Lower leg skin (tissue), 3 donors: ENCODE data around the gene THOP1.

ENCODE experiments used
- CTCF ChIP-seq, 3 donors: fragments of 450-650 bp; IDR thresholded peaks; one replicate each; pipeline ENCODE4 v1.5.1; 2016; ENCODE audit warnings: antibody characterized with exemption in 3 of 3, mild to moderate bottlenecking in 3 of 3, moderate library complexity in 2 of 3
- POLR2A ChIP-seq, 2 donors: fragments of 450-650 bp; IDR thresholded peaks; one replicate each; pipeline ENCODE4 v1.6.1; 2016 to 2017; ENCODE audit warnings: antibody characterized with exemption in 2 of 2, mild to moderate bottlenecking in 1 of 2, moderate library complexity in 1 of 2

GRCh38 chr19:2782936-2783780 is 2.1 kb upstream of the THOP1 start, which contains the start of gene SGTA:
- peak in 1 of 3 donors; percentile 7 for TF ChIP-seq CTCF (IDR thresholded peaks at IDR 0.05)
- TF ChIP-seq POLR2A (IDR thresholded peaks at IDR 0.05) = peak in 1 of 2 donors; percentile 57
